NCI-H345 treated with DMSO at 0.1 percent for 48 hours (cell line): Measurements from ENCODE around the gene NARS2.
"Not testable (repeated sequence)": the region's sequence is repeated elsewhere in the genome, so short reads cannot be mapped to it uniquely, and the experiment has no call there.

ENCODE experiments used
- DNase-seq: peaks from one replicate; lab custom pipeline; 2025; ENCODE audit not compliant: unreplicated experiment; lab: John Stamatoyannopoulos, UW

Gene NARS2

GRCh38 chr11:78547931-78548705 is 26.5 kb downstream of the NARS2 start:
- no peak for DNase-seq

GRCh38 chr11:78542007-78542406 is 32.7 kb downstream of the NARS2 start:
- DNase-seq = no peak

- DNase-seq = no peak
Observed at GRCh38 chr11:78541537-78541936, 33.1 kb downstream of the NARS2 start.

- no peak for DNase-seq
Observed at GRCh38 chr11:78540256-78540655, 34.4 kb downstream of the NARS2 start.

GRCh38 chr11:78539506-78539905 is 35.2 kb downstream of the NARS2 start:
- no peak for DNase-seq

GRCh38 chr11:78536933-78537332 is 37.7 kb downstream of the NARS2 start:
- DNase-seq = no peak

GRCh38 chr11:78535920-78536319 is 38.7 kb downstream of the NARS2 start:
- DNase-seq = no peak

- no peak for DNase-seq
Observed at GRCh38 chr11:78535027-78535426, 39.6 kb downstream of the NARS2 start.

GRCh38 chr11:78533399-78533798 is 41.3 kb downstream of the NARS2 start:
- no peak for DNase-seq

- DNase-seq = no peak
Observed at GRCh38 chr11:78532991-78533390, 41.7 kb downstream of the NARS2 start.

GRCh38 chr11:78526497-78527146 is 48.0 kb downstream of the NARS2 start:
- DNase-seq = no peak

GRCh38 chr11:78525720-78526119 is 48.9 kb downstream of the NARS2 start:
- no peak for DNase-seq

- DNase-seq = no peak
Observed at GRCh38 chr11:78520230-78520629, 54.4 kb downstream of the NARS2 start.

- DNase-seq = no peak
Observed at GRCh38 chr11:78516281-78516680, 58.4 kb downstream of the NARS2 start.

- DNase-seq = no peak
Observed at GRCh38 chr11:78514922-78515502, 59.7 kb downstream of the NARS2 start.

- not testable (repeated sequence) for DNase-seq
Observed at GRCh38 chr11:78513085-78513484, 61.6 kb downstream of the NARS2 start.

- DNase-seq = no peak
Observed at GRCh38 chr11:78510597-78510996, 64.1 kb downstream of the NARS2 start.

GRCh38 chr11:78510025-78510596 is 64.6 kb downstream of the NARS2 start:
- DNase-seq = no peak

- DNase-seq = no peak
Observed at GRCh38 chr11:78504708-78505107, 70.0 kb downstream of the NARS2 start.

- no peak for DNase-seq
Observed at GRCh38 chr11:78504181-78504580, 70.5 kb downstream of the NARS2 start.

GRCh38 chr11:78499971-78500370 is 74.7 kb downstream of the NARS2 start:
- DNase-seq = no peak

- no peak for DNase-seq
Observed at GRCh38 chr11:78497293-78497692, 77.4 kb downstream of the NARS2 start.
